ENCODE measurements around the gene HPSE2.

GRCh38 chr10:98758463-98758862 is 477.2 kb downstream of the HPSE2 start:
- TF ChIP-seq, protein P1, sequence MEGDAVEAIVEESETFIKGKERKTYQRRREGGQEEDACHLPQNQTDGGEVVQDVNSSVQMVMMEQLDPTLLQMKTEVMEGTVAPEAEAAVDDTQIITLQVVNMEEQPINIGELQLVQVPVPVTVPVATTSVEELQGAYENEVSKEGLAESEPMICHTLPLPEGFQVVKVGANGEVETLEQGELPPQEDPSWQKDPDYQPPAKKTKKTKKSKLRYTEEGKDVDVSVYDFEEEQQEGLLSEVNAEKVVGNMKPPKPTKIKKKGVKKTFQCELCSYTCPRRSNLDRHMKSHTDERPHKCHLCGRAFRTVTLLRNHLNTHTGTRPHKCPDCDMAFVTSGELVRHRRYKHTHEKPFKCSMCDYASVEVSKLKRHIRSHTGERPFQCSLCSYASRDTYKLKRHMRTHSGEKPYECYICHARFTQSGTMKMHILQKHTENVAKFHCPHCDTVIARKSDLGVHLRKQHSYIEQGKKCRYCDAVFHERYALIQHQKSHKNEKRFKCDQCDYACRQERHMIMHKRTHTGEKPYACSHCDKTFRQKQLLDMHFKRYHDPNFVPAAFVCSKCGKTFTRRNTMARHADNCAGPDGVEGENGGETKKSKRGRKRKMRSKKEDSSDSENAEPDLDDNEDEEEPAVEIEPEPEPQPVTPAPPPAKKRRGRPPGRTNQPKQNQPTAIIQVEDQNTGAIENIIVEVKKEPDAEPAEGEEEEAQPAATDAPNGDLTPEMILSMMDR (IDR thresholded peaks at IDR 0.05; ENCODE audit: low read depth, low read length): no peak
- TF ChIP-seq, protein P2, sequence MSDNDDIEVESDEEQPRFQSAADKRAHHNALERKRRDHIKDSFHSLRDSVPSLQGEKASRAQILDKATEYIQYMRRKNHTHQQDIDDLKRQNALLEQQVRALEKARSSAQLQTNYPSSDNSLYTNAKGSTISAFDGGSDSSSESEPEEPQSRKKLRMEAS (IDR thresholded peaks at IDR 0.05; ENCODE audit: low read depth, low read length): no peak
- no peak for TF ChIP-seq POLR2A (IDR thresholded peaks at IDR 0.05; ENCODE audit: extremely low read depth, insufficient read length)
